NCI-H187 (cell line): ENCODE data around the gene RASA1.
"Not testable (repeated sequence)": the region's sequence is repeated elsewhere in the genome, so short reads cannot be mapped to it uniquely, and the experiment has no call there.

Source experiments
- DNase-seq, 2 experiments: peaks; one replicate each; lab custom pipeline; 2025; lab: John Stamatoyannopoulos, UW

RASA1 gene

GRCh38 chr5:87267574-87268125 is at the start of gene RASA1:
RASA1 (plus strand) TSS chr5:87267883; CDS start chr5:87268452, 569 bp downstream.
- peak; percentile 91 to 92 for DNase-seq

DNA sequence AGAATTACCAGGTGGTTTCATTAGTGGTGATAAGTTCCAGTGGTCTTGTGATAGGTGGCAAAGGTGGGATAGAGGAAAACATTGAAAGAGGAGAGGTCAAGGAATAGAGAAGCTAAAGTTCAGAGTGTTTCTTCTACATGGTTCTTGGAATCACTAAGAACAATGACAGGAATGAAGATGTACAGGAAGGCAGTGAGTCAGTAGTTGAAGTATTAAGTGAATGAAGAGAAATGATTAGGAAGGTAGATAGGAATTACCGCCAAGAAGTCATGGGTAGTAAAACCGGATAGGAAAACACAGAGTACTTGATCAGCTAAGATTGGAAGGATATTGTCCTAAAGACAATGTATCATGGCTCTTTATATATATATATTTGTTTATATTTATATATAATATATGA is 37.9 kb upstream of the RASA1 start:
- no peak for DNase-seq

DNA sequence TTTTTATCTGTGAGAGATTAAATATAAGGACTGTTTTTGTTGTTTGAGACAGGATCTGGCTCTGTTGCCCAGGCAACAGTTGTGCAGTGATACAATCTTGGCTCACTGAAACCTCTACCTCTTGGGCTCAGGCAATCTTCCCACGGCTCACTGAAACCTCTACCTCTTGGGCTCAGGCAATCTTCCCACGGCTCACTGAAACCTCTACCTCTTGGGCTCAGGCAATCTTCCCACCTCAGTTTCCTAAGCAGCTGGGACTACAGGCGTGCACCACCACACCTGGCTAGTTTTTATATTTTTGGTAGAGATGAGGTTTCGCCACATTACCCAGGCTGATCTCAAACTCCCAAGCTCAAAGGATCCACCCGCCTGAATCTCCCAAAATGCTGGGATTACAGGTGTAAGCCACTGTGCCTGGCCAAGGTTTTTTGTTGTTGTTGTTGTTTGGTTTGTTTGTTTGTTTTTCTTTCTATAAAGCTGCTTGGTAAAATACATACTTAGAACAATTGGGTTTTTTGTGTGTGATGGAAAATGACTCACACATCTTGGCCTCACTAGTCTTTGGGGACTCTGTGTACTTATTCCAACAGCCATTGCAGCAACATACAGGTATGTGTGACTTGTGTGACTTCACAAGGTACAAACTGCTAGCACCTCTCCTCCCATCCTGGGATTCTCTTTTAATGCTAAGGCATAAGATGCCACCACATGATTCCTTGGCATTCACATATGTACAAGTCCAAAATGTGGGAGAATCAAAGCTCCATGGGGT is 36.5 kb upstream of the RASA1 start:
- DNase-seq, result no peak

DNA sequence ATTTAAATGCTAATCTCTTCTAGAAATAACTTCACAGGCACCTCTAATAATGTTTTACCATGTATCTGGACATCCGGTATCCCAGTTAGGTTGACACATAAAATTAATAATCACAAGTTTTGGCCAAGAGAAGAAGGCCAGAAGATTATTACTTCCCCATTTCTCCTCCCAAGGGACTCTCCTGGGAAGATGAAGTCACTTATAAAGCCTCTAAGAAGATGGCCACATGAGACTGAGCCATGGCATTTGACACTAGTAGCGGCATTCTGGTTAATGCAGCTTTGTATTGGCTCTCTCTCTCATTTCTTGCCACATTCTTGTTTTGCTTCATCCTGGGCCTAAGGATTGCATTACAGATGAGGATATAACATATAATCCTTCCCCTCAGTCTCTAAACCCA is 34.5 kb upstream of the RASA1 start:
- DNase-seq, result no peak

DNA sequence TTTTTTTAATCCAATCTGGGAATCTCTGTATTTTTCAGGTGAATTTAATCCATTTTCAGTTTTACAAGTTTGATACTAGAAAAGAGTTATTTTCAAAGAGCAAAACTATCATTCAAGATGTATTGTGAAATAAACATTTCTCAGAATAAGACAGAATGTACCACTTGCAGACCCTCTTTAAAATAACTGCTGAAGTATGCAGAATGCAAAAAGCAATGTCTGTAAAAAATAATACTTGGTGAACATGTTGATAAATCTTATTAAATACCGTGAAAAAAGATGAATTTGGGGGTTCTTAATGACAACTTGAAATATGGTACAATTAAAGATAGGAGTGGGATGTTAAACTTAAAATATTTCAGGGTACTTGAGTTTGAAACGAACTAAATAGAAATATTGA is 26.1 kb upstream of the RASA1 start:
- DNase-seq, result no peak

- DNase-seq, result no peak
Measured at GRCh38 chr5:87242242-87242641, 25.4 kb upstream of the RASA1 start.

GRCh38 chr5:87243161-87243844 is 24.4 kb upstream of the RASA1 start:
- DNase-seq, result no peak

- no peak for DNase-seq
Measured at GRCh38 chr5:87245451-87245850, 22.2 kb upstream of the RASA1 start.

DNA sequence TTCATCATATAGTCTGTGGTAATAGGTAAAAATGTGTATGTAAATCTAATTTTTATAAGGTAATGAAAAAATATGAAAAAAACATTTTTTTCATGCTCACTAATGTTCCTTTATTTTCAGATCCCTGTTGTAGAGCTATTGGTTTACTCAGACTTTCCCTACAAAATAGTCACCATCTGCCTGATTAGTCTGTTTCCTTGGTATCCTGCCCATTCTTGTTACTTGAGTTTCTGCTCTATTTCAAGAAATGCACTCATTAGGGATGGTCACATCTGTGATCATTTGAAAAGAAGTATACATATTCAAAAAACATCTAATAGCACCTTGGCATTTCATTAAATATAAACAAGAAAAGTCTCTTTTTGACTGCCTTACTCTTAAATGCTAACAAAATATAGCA is 21.6 kb upstream of the RASA1 start:
- no peak for DNase-seq

- DNase-seq, result no peak
Measured at GRCh38 chr5:87252283-87252605, 15.4 kb upstream of the RASA1 start.

DNA sequence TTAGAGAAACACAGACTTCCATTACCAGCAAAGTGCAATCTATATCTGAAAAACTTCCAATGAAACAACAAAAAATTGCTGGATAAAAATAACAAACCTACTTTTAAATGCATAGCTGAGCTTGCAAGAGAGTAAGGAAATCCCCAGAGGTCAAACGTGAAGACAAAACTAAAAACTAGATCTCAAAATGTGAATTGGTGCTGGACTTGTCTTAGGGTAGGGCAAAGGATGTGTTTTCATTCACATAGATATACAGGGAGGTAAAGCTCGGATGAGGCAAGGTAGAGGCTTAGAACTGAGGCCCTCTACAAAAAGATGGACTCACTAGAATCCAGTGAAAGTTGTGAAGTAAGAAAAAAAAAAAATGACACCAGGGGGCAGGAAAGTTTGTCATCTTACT is 13.6 kb upstream of the RASA1 start:
- DNase-seq, result no peak

- DNase-seq, result no peak
Measured at GRCh38 chr5:87258507-87258906, 9.2 kb upstream of the RASA1 start.

DNA sequence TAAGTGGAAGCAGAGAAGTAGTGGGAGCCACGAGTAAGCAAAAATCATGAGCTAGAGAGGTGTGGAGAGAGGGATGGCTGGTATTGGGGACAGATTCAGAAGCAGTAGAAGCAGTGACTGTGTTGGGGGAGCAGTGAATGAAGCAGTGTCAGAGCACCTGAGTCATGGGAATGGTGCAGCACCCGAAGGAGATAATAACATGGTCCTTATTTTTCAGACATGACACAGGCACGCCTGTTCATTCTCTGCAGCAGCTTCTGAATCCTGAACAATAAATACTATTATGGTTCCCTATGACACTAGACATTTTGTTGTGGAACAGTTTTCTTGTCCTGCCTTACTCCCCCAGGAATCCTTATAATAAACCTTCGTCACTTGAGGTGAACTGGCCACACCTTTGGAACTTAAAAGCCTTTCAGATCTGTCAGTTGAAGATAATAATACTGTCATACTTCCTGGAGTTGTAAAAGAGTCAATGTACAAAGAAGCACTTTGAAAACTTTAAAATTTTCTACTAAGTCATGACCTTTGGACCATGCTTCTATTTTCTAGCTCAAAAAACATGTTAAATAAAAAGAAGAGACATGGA is 7.0 kb upstream of the RASA1 start:
- no peak for DNase-seq

DNA sequence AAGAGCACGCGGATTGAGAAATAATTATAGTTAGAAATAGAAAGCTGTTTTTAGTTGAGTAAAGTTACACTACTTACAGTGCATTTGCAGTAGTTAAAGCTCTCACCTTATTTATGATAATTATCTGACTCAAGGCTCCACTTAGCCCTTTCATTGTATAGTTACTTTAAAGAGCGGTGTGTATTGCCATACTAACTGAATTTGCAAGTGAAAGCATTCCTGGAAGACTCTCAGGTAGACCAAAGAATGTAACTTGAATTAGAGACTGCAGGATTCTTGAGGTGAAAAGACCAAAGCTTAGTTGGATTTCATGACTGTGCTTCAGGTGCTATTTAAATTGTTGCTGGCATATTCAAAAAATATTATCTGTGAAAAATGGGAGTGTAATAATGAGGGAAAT is 4.2 kb upstream of the RASA1 start:
- no peak for DNase-seq

GRCh38 chr5:87266914-87267573 is 639 bp upstream of the RASA1 start:
- no peak for DNase-seq

- peak; percentile 61 to 71 for DNase-seq
Measured at GRCh38 chr5:87268126-87268969, 665 bp downstream of the RASA1 start.

DNA sequence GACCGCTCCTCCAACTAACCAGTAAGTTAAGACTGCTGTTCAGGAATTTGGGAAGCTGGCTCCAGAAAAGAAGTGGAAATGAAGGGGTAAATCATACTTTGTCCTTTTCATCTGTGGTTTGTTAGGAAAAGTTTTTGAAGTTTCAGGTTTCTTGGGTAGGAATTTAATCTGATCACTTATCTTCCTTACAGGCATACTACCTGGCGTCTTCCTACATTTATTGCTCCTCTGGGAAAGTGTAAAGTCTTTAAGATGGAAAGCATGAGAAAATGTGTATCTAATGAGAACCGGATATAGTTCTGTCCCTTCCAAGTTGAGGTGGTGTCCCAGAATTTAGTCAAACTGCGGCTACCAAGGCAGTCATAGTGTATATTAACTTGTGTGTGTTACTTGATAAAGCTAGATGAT is 1.3 kb downstream of the RASA1 start:
- DNase-seq, result no peak

- not testable (repeated sequence) for DNase-seq
Measured at GRCh38 chr5:87270888-87271287, 3.2 kb downstream of the RASA1 start.

DNA sequence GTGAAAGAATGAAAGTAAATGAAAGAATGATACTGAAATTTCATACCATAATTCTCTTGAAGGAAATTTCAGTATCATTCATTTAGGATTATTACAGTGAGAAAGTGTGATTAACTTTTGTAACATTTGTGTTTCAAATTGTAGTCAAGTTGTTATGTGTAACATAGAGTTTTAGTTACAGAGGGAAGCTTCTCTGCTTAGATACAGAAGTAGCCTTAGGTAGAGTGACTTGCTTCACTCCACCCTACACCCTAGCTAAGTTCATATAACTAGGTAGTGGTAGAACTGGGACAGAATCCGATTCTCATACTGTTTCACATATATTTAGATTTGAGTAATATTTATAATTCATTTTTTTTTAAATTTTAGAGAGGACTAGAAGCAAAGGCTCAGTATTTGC is 9.0 kb downstream of the RASA1 start:
- DNase-seq, result no peak

GRCh38 chr5:87277279-87277835 is 9.7 kb downstream of the RASA1 start:
- no peak for DNase-seq

DNA sequence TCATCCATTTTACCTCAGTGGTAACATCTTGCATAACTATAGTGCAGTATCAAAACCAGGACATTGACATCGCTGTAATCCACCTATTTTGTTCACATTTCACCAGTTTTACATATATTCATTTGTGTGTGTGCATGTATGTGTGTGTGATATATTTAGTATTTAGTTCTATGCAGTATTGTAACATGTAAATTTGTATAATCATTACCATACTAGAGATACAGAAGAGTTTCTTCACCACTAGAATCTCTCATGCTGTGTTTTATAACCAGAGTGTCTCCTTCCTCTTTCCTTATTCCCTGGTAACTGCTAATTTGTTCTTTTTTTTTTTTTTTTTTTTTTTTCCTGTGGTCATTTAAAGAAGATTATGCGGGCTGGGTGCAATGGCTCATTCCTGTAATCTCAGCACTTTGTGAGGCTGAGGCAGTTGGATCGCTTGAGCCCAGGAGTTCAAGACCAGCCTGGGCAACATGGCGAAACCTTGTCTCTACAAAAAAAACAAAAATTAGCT is 11.0 kb downstream of the RASA1 start:
- DNase-seq, result no peak
